HepG2 (cell line): Measurements from ENCODE around the gene SYNE1. TPM values are rescaled to one million over a fixed set of nuclear protein-coding genes. Genes with fewer than 3 reads are reported as not detected.

Experiments
- ATAC-seq: fragments of 200-7000 bp; cut with Tn5 transposase; 3 replicates; pipeline ENCODE4 v1.9.1; 2020; ENCODE audit warnings: mild to moderate bottlenecking, moderate library complexity
- BruUV-seq: library from RNA; stranded (reverse); fragments of 400-500 nt; replicated peaks from 2 replicates; lab custom pipeline; 2021; lab: Mats Ljungman, UMichigan
- CTCF ChIA-PET: fragments of 300-600 bp; formaldehyde crosslinking; extraction: SDS; loops from one replicate; lab custom pipeline; 2021; ENCODE audit warnings: low total read pairs, inconsistent platforms, low intra/inter-chr PET ratio; lab: Yijun Ruan, JAX
- POLR2A ChIA-PET: fragments of 350-600 bp; sonication (Branson Sonifier 250); formaldehyde crosslinking; loops from one replicate; lab custom pipeline; 2020; ENCODE audit warnings: antibody characterized with exemption, inconsistent platforms; lab: Yijun Ruan, JAX
- DNase-seq: peaks from one replicate; pipeline ENCODE4 v3.0.0-alpha.2; 2015; ENCODE audit warnings: low spot score
- FAIRE-seq: peaks from 3 replicates; lab custom pipeline; 2011; peaks lifted over from hg19 to GRCh38; lab: Jason Lieb, UNC
- H2AFZ ChIP-seq: one replicate; pipeline ENCODE4 v1.6.1; 2011; ENCODE audit warnings: low read length, inconsistent platforms
- H3K27ac ChIP-seq: fragments of 300-600 bp; 3 replicates; pipeline ENCODE4 v1.8.0; 2011; ENCODE audit warnings: mixed run types, mild to moderate bottlenecking, mixed read lengths, low read length, inconsistent platforms; ENCODE audit not compliant: insufficient read depth; ENCODE audit errors: extremely low read length
- H3K27me3 ChIP-seq, 2 experiments: fragments of 200-600 bp in 1 of 2; 2 replicates in 1 of 2; 3 replicates in 1 of 2; pipeline versions ENCODE4 v1.6.0 to v1.8.0; 2011; ENCODE audit warnings: low read length in 2 of 2, mild to moderate bottlenecking in 2 of 2, moderate library complexity in 2 of 2, inconsistent platforms in 1 of 2; ENCODE audit not compliant: insufficient read depth in 2 of 2, control insufficient read depth in 1 of 2
- H3K36me3 ChIP-seq, 2 experiments: fragments of 200-600 bp in 1 of 2; replicated peaks in 1 of 2; 2 replicates in 1 of 2; 3 replicates in 1 of 2; pipeline versions ENCODE4 v1.5.1 to v1.8.0; 2011; ENCODE audit warnings: low read length in 2 of 2, inconsistent platforms in 1 of 2; ENCODE audit not compliant: insufficient read depth in 2 of 2, control insufficient read depth in 1 of 2
- H3K4me1 ChIP-seq: 2 replicates; pipeline ENCODE4 v1.5.1; 2012; ENCODE audit warnings: low read length, inconsistent platforms; ENCODE audit not compliant: insufficient read depth
- H3K4me2 ChIP-seq: 2 replicates; pipeline ENCODE4 v1.6.0; 2011; ENCODE audit warnings: low read depth, low read length, inconsistent platforms
- H3K4me3 ChIP-seq, 3 experiments: fragments of 200-600 bp in 1 of 3; sonication (generic), shearing (Covaris generic) in 1 of 3; replicated peaks in 1 of 3; 2 replicates each; pipeline ENCODE4 v1.5.1; 2011 to 2016; ENCODE audit warnings: low read length in 3 of 3, inconsistent platforms in 2 of 3, low read depth in 2 of 3, mild to moderate bottlenecking in 2 of 3, control low read depth in 1 of 3, mixed read lengths in 1 of 3; ENCODE audit not compliant: insufficient read depth in 1 of 3
- H3K79me2 ChIP-seq: one replicate; pipeline ENCODE4 v1.6.1; 2011; ENCODE audit warnings: low read length, inconsistent platforms; ENCODE audit not compliant: insufficient read depth
- H3K9ac ChIP-seq: 2 replicates; pipeline ENCODE4 v1.6.0; 2011; ENCODE audit warnings: mild to moderate bottlenecking, low read depth, low read length, inconsistent platforms; ENCODE audit not compliant: insufficient read depth
- H3K9me3 ChIP-seq: 2 replicates; pipeline ENCODE4 v1.5.1; 2012; ENCODE audit warnings: mild to moderate bottlenecking, low read length
- H4K20me1 ChIP-seq: 2 replicates; pipeline ENCODE4 v1.6.0; 2011; ENCODE audit warnings: inconsistent platforms, mild to moderate bottlenecking, low read length, moderate library complexity; ENCODE audit not compliant: insufficient read depth
- HMGA1 ChIP-seq: sonication (generic); formaldehyde crosslinking; conservative IDR thresholded peaks from 2 replicates; pipeline ENCODE4 v1.4.0; 2020; ENCODE audit warnings: missing genetic modification reagents
- PAXIP1 ChIP-seq: sonication (generic); formaldehyde crosslinking; conservative IDR thresholded peaks from 2 replicates; pipeline ENCODE4 v1.4.0; 2020; ENCODE audit warnings: mild to moderate bottlenecking, missing genetic modification reagents, moderate library complexity
- THYN1 ChIP-seq: sonication (generic); formaldehyde crosslinking; IDR thresholded peaks from 2 replicates; pipeline ENCODE4 v1.8.1; 2023; ENCODE audit warnings: low read depth, mild to moderate bottlenecking, moderate library complexity, missing genetic modification reagents, borderline replicate concordance
- YEATS2 ChIP-seq: sonication (generic); formaldehyde crosslinking; IDR thresholded peaks from 2 replicates; pipeline ENCODE4 v1.4.0; 2020; ENCODE audit warnings: missing genetic modification reagents, borderline replicate concordance
- ZNF138 ChIP-seq: sonication (generic); formaldehyde crosslinking; IDR thresholded peaks from 2 replicates; pipeline ENCODE4 v1.5.0; 2020; ENCODE audit warnings: mild to moderate bottlenecking, low read depth, missing genetic modification reagents
- ZNF44 ChIP-seq: sonication (generic); formaldehyde crosslinking; IDR thresholded peaks from 2 replicates; pipeline ENCODE4 v1.5.1; 2020; ENCODE audit warnings: mild to moderate bottlenecking, missing genetic modification reagents
- ZNF747 ChIP-seq: sonication (generic); formaldehyde crosslinking; IDR thresholded peaks from 2 replicates; pipeline ENCODE4 v1.8.1; 2023; ENCODE audit warnings: missing genetic modification reagents, mild to moderate bottlenecking, borderline replicate concordance
- WGBS: methylation state at CpG from one replicate; pipeline ENCODE4 v1.1.6; 2017; ENCODE audit warnings: low lambda C conversion rate; 5-methylcytosine and 5-hydroxymethylcytosine counted together
- in situ Hi-C: cut with HindIII; loops from 2 replicates; pipeline ENCODE4 v1.10.0; 2017; ENCODE audit warnings: low pct_unique_long_range_greater_than_20kb; ENCODE audit not compliant: extremely low pct_ligation_motif_present
- intact Hi-C: fragments of 100-400 bp; cut with micrococcal nuclease; formaldehyde crosslinking; loops from one replicate; pipeline ENCODE4 v1.10.0; 2022; ENCODE audit not compliant: unreplicated experiment
- polyA plus RNA-seq, 8 experiments: library from polyadenylated mRNA; depleted of rRNA in 3 of 8; stranded (reverse) in 7 of 8; unstranded in 1 of 8; fragments of >200 nt; fragmentation: Illumina TruSeq in 4 of 8; extraction: Trizol in 4 of 8; gene quantifications; 2 replicates each; pipeline versions ENCODE4 v1.2.1 to v1.2.3, GENCODE V29; 2011 to 2016; ENCODE audit warnings: low read depth in 4 of 8, missing spikeins in 1 of 8, mixed read lengths in 1 of 8; ENCODE audit not compliant: insufficient read depth in 1 of 8
- total RNA-seq, 5 experiments: library from RNA; depleted of rRNA; stranded (reverse); fragments of >200 nt; fragmentation: Illumina TruSeq; extraction: Trizol; gene quantifications; 2 replicates each; pipeline ENCODE4 v1.2.3, GENCODE V29; 2016; ENCODE audit warnings: low read depth in 1 of 5

Gene SYNE1
- total and polyA plus RNA-seq, 2 of the 13 experiments (the other 11 are each of a cell fraction or from before 2014, with no cell fraction given): 5.5 to 15.9 TPM

- no peak for TF ChIP-seq PAXIP1 (CRISPR knock-in tag)
- no peak for TF ChIP-seq ZNF44 (CRISPR knock-in tag)
- TF ChIP-seq, all 625 proteins: peak for 0
Observed at GRCh38 chr6:152225241-152225934, 411.8 kb downstream of the SYNE1 start (continued).

- no peaks in the 10 kb centered on the region for H3K4me1 ChIP-seq
- no peak overlapping the region for H3K27ac ChIP-seq
- H3K9ac ChIP-seq: no peak overlapping the region
- ATAC-seq: no peak
- no peaks in the 10 kb centered on the region for H3K27me3 ChIP-seq
- TF ChIP-seq YEATS2 (CRISPR knock-in tag) (no peak), ZNF747 (no peak), ZNF138 (no peak), HMGA1 (CRISPR knock-in tag) (no peak), THYN1 (no peak)
- no TSS peak for BruUV-seq
- FAIRE-seq: no peak
- intact Hi-C loops (no loop called here), in situ Hi-C loops (no loop called here)
- H2AFZ ChIP-seq: no peak overlapping the region
- H3K36me3 ChIP-seq: no peaks in the 10 kb centered on the region
- no peaks in the 10 kb centered on the region for H4K20me1 ChIP-seq
- CTCF ChIA-PET: no interaction called here
- POLR2A ChIA-PET: no interaction called here
- no peak overlapping the region for H3K4me2 ChIP-seq
- H3K79me2 ChIP-seq: no peaks in the 10 kb centered on the region
- no peak overlapping the region for H3K4me3 ChIP-seq
- peak; percentile 5 for DNase-seq
- H3K9me3 ChIP-seq: peaks cover 16% of the 10 kb centered on the region
- WGBS: 94% methylated on average over 3 of the region's 3 CpGs
Observed at GRCh38 chr6:152223636-152224035, 413.5 kb downstream of the SYNE1 start.
